OCI-LY1 (cell line): ENCODE measurements around the gene ATM.

Experiments used
- CTCF ChIP-seq: fragments of 200-600 bp; sonication (generic), shearing (Covaris generic); IDR thresholded peaks from 2 replicates; pipeline ENCODE4 v1.5.1; 2017; ENCODE audit warnings: mild to moderate bottlenecking, antibody characterized with exemption, low read length, moderate library complexity, mixed read lengths
- EZH2 ChIP-seq: fragments of 200-600 bp; sonication (generic), shearing (Covaris generic); IDR thresholded peaks from 2 replicates; pipeline ENCODE4 v1.8.0; 2017; ENCODE audit warnings: borderline replicate concordance, mixed run types, mild to moderate bottlenecking, antibody characterized with exemption, low read length, moderate library complexity, mixed read lengths

GRCh38 chr11:108368134-108368533 is 145.3 kb downstream of the ATM start:
- TF ChIP-seq CTCF (no peak), EZH2 (no peak)
